H1 (cell line): ENCODE measurements around the gene MALT1. TPM values are rescaled to one million over a fixed set of nuclear protein-coding genes. Genes with fewer than 3 reads are reported as not detected.
A peak's percentile ranks its signal among the peaks of the same experiment; 100 is the strongest.

Experiments used
- CTCF ChIA-PET: fragments of 300-600 bp; sonication (Branson Sonifier 250); formaldehyde crosslinking; loops from one replicate; lab custom pipeline; 2021; ENCODE audit not compliant: partially characterized antibody; lab: Charles Lee
- POLR2A ChIA-PET: fragments of 300-600 bp; sonication (Branson Sonifier 250); formaldehyde crosslinking; loops from one replicate; lab custom pipeline; 2021; ENCODE audit warnings: inconsistent platforms; ENCODE audit not compliant: partially characterized antibody; lab: Charles Lee
- DNase-seq, 2 experiments: peaks; one replicate each; pipeline versions ENCODE4 v3.0.0 to v3.0.0-alpha.2; 2010 to 2022; ENCODE audit warnings: low spot score in 2 of 2, low read depth in 1 of 2, mixed read lengths in 1 of 2
- FAIRE-seq: peaks from 2 replicates; lab custom pipeline; 2011; peaks lifted over from hg19 to GRCh38; lab: Jason Lieb, UNC
- H2AFZ ChIP-seq: 2 replicates; pipeline ENCODE4 v1.8.1; 2012; ENCODE audit warnings: low read length, inconsistent platforms
- H2AK5ac ChIP-seq: 2 replicates; pipeline ENCODE4 v1.6.1; 2013; ENCODE audit warnings: low read depth, low read length
- H2BK120ac ChIP-seq: replicated peaks from 2 replicates; pipeline ENCODE3; 2013; ENCODE audit warnings: low read depth, low read length, inconsistent platforms
- H2BK12ac ChIP-seq: 2 replicates; pipeline ENCODE4 v1.6.1; 2013; ENCODE audit warnings: low read depth, low read length
- H2BK15ac ChIP-seq: 2 replicates; pipeline ENCODE4 v1.6.1; 2013; ENCODE audit warnings: low read length
- H2BK20ac ChIP-seq: 2 replicates; pipeline ENCODE4 v1.6.1; 2013; ENCODE audit warnings: low read length
- H2BK5ac ChIP-seq: 2 replicates; pipeline ENCODE4 v1.6.1; 2013; ENCODE audit warnings: low read depth, low read length
- H3K14ac ChIP-seq: 2 replicates; pipeline ENCODE4 v1.6.1; 2013; ENCODE audit warnings: inconsistent platforms; ENCODE audit not compliant: insufficient read length
- H3K18ac ChIP-seq: 2 replicates; pipeline ENCODE4 v1.6.1; 2013; ENCODE audit warnings: low read length; ENCODE audit errors: extremely low read depth
- H3K23ac ChIP-seq: 2 replicates; pipeline ENCODE4 v1.6.1; 2013; ENCODE audit warnings: inconsistent platforms; ENCODE audit not compliant: insufficient read length
- H3K23me2 ChIP-seq: 2 replicates; pipeline ENCODE4 v1.6.1; 2013; ENCODE audit warnings: low read depth, low read length
- H3K27ac ChIP-seq: 2 replicates; pipeline ENCODE4 v1.6.1; 2011; ENCODE audit warnings: low read depth, low read length, inconsistent platforms
- H3K27me3 ChIP-seq, 4 experiments: replicated peaks in 1 of 4; 1 replicate in 1 of 4; 2 replicates in 3 of 4; pipeline versions ENCODE4 v1.6.1 to v1.8.1; 2011 to 2013; ENCODE audit warnings: low read length in 3 of 4, mild to moderate bottlenecking in 3 of 4, inconsistent platforms in 2 of 4, mixed read lengths in 2 of 4, moderate library complexity in 1 of 4; ENCODE audit not compliant: control insufficient read depth in 3 of 4, insufficient read depth in 3 of 4; ENCODE audit errors: extremely low read depth in 1 of 4
- H3K36me3 ChIP-seq, 4 experiments: 2 replicates each; pipeline versions ENCODE4 v1.6.1 to v1.8.1; 2011 to 2013; ENCODE audit warnings: mild to moderate bottlenecking in 4 of 4, low read length in 3 of 4, moderate library complexity in 2 of 4, control low read depth in 1 of 4, inconsistent platforms in 1 of 4; ENCODE audit not compliant: insufficient read depth in 4 of 4, control insufficient read depth in 2 of 4
- H3K4ac ChIP-seq: replicated peaks from 2 replicates; pipeline ENCODE3; 2013; ENCODE audit warnings: low read length, low read depth, mixed read lengths, inconsistent platforms; ENCODE audit not compliant: insufficient read length
- H3K4me1 ChIP-seq, 4 experiments: replicated peaks in 1 of 4; 1 replicate in 1 of 4; 2 replicates in 3 of 4; pipeline versions ENCODE4 v1.6.1 to v1.8.1; 2011 to 2013; ENCODE audit warnings: low read length in 3 of 4, inconsistent platforms in 2 of 4, mixed read lengths in 1 of 4; ENCODE audit not compliant: insufficient read depth in 4 of 4, control insufficient read depth in 3 of 4
- H3K4me2 ChIP-seq, 2 experiments: 2 replicates each; pipeline versions ENCODE4 v1.6.1 to v1.8.1; 2011 to 2013; ENCODE audit warnings: low read depth in 2 of 2, low read length in 2 of 2, control low read depth in 1 of 2, inconsistent platforms in 1 of 2, mild to moderate bottlenecking in 1 of 2; ENCODE audit not compliant: insufficient read depth in 1 of 2
- H3K4me3 ChIP-seq, 4 experiments: fragments of 200-600, 300-600 bp in 1 of 4; sonication (generic), shearing (Covaris generic), sonication (Bioruptor Twin) in 1 of 4; 2 replicates each; pipeline versions ENCODE4 v1.5.1 to v1.8.1; 2011 to 2016; ENCODE audit warnings: low read length in 4 of 4, low read depth in 3 of 4, control low read depth in 2 of 4, inconsistent platforms in 2 of 4, mild to moderate bottlenecking in 2 of 4, mixed read lengths in 1 of 4, moderate library complexity in 1 of 4; ENCODE audit not compliant: insufficient read depth in 2 of 4; ENCODE audit errors: extremely low read depth in 1 of 4
- H3K56ac ChIP-seq: replicated peaks from 2 replicates; pipeline ENCODE3; 2013; ENCODE audit warnings: low read depth, mild to moderate bottlenecking, mixed read lengths, low read length, inconsistent platforms; ENCODE audit not compliant: insufficient read length
- H3K79me1 ChIP-seq: 2 replicates; pipeline ENCODE4 v1.6.1; 2013; ENCODE audit warnings: low read depth, low read length, control low read depth
- H3K79me2 ChIP-seq, 2 experiments: 2 replicates each; pipeline versions ENCODE4 v1.6.1 to v1.8.1; 2012 to 2013; ENCODE audit warnings: low read length in 2 of 2, mild to moderate bottlenecking in 2 of 2, inconsistent platforms in 1 of 2; ENCODE audit not compliant: insufficient read depth in 2 of 2, control insufficient read depth in 1 of 2
- H3K9ac ChIP-seq, 4 experiments: replicated peaks in 1 of 4; 1 replicate in 1 of 4; 2 replicates in 3 of 4; pipeline versions ENCODE4 v1.6.1 to v1.8.1; 2011 to 2013; ENCODE audit warnings: low read depth in 3 of 4, low read length in 3 of 4, control low read depth in 2 of 4, mild to moderate bottlenecking in 2 of 4, moderate library complexity in 2 of 4, inconsistent platforms in 1 of 4; ENCODE audit errors: extremely low read depth in 1 of 4
- H3K9me3 ChIP-seq, 2 experiments: 2 replicates each; pipeline versions ENCODE4 v1.6.1 to v1.8.1; 2012 to 2013; ENCODE audit warnings: mild to moderate bottlenecking in 2 of 2, moderate library complexity in 2 of 2, control low read depth in 1 of 2, inconsistent platforms in 1 of 2, low read depth in 1 of 2, low read length in 1 of 2, mixed read lengths in 1 of 2; ENCODE audit not compliant: insufficient read depth in 2 of 2
- H4K20me1 ChIP-seq, 2 experiments: replicated peaks in 1 of 2; 2 replicates each; pipeline versions ENCODE3 to v1.8.1; 2011 to 2013; ENCODE audit warnings: inconsistent platforms in 2 of 2, low read length in 2 of 2, mild to moderate bottlenecking in 1 of 2; ENCODE audit not compliant: insufficient read depth in 2 of 2, control insufficient read depth in 1 of 2
- H4K5ac ChIP-seq: 2 replicates; pipeline ENCODE4 v1.6.1; 2013; ENCODE audit warnings: low read length, low read depth, mixed read lengths, inconsistent platforms; ENCODE audit not compliant: insufficient read length
- H4K8ac ChIP-seq: 2 replicates; pipeline ENCODE4 v1.8.0; 2013; ENCODE audit warnings: mild to moderate bottlenecking, moderate library complexity, low read length, inconsistent platforms; ENCODE audit not compliant: insufficient read depth; ENCODE audit errors: extremely low read depth
- H4K91ac ChIP-seq: replicated peaks from 2 replicates; pipeline ENCODE3; 2013; ENCODE audit warnings: low read length, mixed read lengths, inconsistent platforms; ENCODE audit not compliant: insufficient read length
- RAD21 ChIP-seq, 2 experiments: IDR thresholded peaks in 1 of 2; conservative IDR thresholded peaks in 1 of 2; 2 replicates each; pipeline ENCODE4 v1.6.1; 2011; ENCODE audit warnings: low read depth in 2 of 2, low read length in 2 of 2, improper control_type of control experiment in 1 of 2, inconsistent platforms in 1 of 2, mild to moderate bottlenecking in 1 of 2, moderate library complexity in 1 of 2
- SP1 ChIP-seq: IDR thresholded peaks from 2 replicates; pipeline ENCODE4 v1.6.1; 2011; ENCODE audit warnings: low read depth, low read length
- whole genome bisulfite sequencing, 2 experiments: shearing (Covaris generic) in 1 of 2; methylation state at CpG; one replicate each; pipeline versions ENCODE4 v1.1.6 to v1.1.7; 2013 to 2015; ENCODE audit warnings: low lambda C conversion rate in 2 of 2, mixed read lengths in 2 of 2, inconsistent platforms in 1 of 2, low coverage in 1 of 2, missing lambda C conversion rate in 1 of 2; ENCODE audit not compliant: insufficient replicate concordance in 2 of 2, insufficient coverage in 1 of 2, insufficient read length in 1 of 2; ENCODE audit errors: extremely low coverage in 1 of 2, missing lambda C conversion rate in 1 of 2; 5-methylcytosine and 5-hydroxymethylcytosine counted together
- polyA plus RNA-seq, 7 experiments: library from polyadenylated mRNA; depleted of rRNA in 3 of 7; stranded (reverse) in 5 of 7; unstranded in 2 of 7; fragments of >200 nt in 5 of 7; fragments of 200-250 nt in 2 of 7; gene quantifications; 1 replicate in 5 of 7; 2 replicates in 1 of 7; 4 replicates in 1 of 7; pipeline versions ENCODE4 v1.2.1 to v1.2.3, GENCODE V29; 2011 to 2013; ENCODE audit warnings: missing spikeins in 2 of 7, mixed read lengths in 2 of 7
- total RNA-seq: library from RNA; stranded (reverse); fragmentation: NEBNext Ultra II Directional; extraction: Animal tissue kit (Norgen Biotek cat#: 25700); gene quantifications from 2 replicates; pipeline ENCODE4 v1.2.1, GENCODE V29; 2021

The MALT1 gene
- total and polyA plus RNA-seq, 2 of the 8 experiments (the other 6 are each of a cell fraction or from before 2014, with no cell fraction given) = 10.7 to 25.9 TPM

- Histone ChIP-seq H4K20me1 (no peaks in the 10 kb centered on the region), H2AK5ac (no peak overlapping the region), H3K4me1 (peaks cover 0 to 7% (median 4%) of the 10 kb centered on the region in 4 experiments; a peak in 6 of 7 replicates), H2AFZ (no peak overlapping the region), H3K23ac (no peak overlapping the region), H3K18ac (no peak overlapping the region), H2BK12ac (no peak overlapping the region), H3K79me2 (no peaks in the 10 kb centered on the region), H3K56ac (no peak overlapping the region), H3K14ac (no peak overlapping the region), H3K9me3 (no peaks in the 10 kb centered on the region), H2BK5ac (no peak overlapping the region), H3K23me2 (no peaks in the 10 kb centered on the region), H3K79me1 (no peaks in the 10 kb centered on the region), H3K9ac (no peak overlapping the region), H2BK20ac (no peak overlapping the region), H4K91ac (no peak overlapping the region), H3K27me3 (peaks cover 0 to 4% (median 0%) of the 10 kb centered on the region in 4 experiments; a peak in 2 of 7 replicates), H3K4me3 (no peak overlapping the region), H3K4me2 (no peak overlapping the region), H3K36me3 (no peaks in the 10 kb centered on the region), H2BK15ac (no peak overlapping the region), H4K8ac (no peak overlapping the region), H4K5ac (no peak overlapping the region), H3K27ac (no peak overlapping the region), H2BK120ac (no peak overlapping the region), H3K4ac (no peak overlapping the region)
- DNase-seq (peak in 1 of 2 experiments; percentile 13), FAIRE-seq (no peak)
- WGBS, 2 experiments = 63 to 100% methylated on average over 1 to 3 of the region's 3 CpGs
- POLR2A ChIA-PET = no interaction called here
- TF ChIP-seq RAD21 (IDR thresholded peaks at IDR 0.05 in 1 of 2, conservative IDR thresholded peaks at IDR 0.05 in 1 of 2; ENCODE audit: low read depth in 2 of 2, low read length in 2 of 2) (no peak), SP1 (no peak)
- CTCF ChIA-PET = interaction anchor here (0.6 to 26.9 kb wide), 13 partner anchors 9 to 364 kb away, joined by 3 to 591 read pairs (median 3); no protein-coding TSS in a partner anchor
Observed at GRCh38 chr18:58766164-58766563, 94.9 kb downstream of the MALT1 start.
